ENCODE measurements around the gene NDUFA8. TPM values are rescaled to one million over a fixed set of nuclear protein-coding genes. Genes with fewer than 3 reads are reported as not detected.

Gene NDUFA8
- total RNA-seq, 1 experiment from 2014 or later = 60.7 TPM

DNA sequence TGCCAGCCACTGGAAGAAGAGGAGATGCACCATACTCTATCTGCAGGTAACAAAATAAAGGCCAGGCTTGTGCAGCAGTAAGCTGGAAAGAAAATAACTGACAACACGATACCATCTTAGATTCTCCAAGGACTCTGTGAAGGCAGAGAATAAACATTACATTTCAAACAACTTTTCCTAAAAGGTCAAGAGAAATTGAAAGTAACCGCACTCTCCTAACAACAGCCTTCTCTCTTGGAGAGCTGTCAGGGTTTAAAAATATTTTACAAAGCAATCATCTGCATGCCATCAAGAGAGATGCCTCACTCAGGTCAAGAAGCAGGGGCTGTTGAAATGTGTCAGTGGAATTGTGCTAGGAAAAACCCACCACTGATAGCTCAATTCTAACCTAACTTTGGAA, 53.0 kb downstream of the NDUFA8 start:
- H3K27ac Mint-ChIP-seq = no peak overlapping the region
- TF ChIP-seq, protein P1, sequence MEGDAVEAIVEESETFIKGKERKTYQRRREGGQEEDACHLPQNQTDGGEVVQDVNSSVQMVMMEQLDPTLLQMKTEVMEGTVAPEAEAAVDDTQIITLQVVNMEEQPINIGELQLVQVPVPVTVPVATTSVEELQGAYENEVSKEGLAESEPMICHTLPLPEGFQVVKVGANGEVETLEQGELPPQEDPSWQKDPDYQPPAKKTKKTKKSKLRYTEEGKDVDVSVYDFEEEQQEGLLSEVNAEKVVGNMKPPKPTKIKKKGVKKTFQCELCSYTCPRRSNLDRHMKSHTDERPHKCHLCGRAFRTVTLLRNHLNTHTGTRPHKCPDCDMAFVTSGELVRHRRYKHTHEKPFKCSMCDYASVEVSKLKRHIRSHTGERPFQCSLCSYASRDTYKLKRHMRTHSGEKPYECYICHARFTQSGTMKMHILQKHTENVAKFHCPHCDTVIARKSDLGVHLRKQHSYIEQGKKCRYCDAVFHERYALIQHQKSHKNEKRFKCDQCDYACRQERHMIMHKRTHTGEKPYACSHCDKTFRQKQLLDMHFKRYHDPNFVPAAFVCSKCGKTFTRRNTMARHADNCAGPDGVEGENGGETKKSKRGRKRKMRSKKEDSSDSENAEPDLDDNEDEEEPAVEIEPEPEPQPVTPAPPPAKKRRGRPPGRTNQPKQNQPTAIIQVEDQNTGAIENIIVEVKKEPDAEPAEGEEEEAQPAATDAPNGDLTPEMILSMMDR (conservative IDR thresholded peaks at IDR 0.05) = no peak

More for the DNA sequence above, 53.0 kb downstream of the NDUFA8 start:
- Histone ChIP-seq H2BK5ac (ENCODE audit: insufficient read length, low read length) (no peak overlapping the region), H3K18ac (ENCODE audit: insufficient read length, low read depth, low read length) (no peak overlapping the region), H2BK20ac (ENCODE audit: low read depth, low read length, poor library complexity, severe bottlenecking) (no peak overlapping the region), H4K5ac (ENCODE audit: insufficient read length, low read depth, low read length) (no peak overlapping the region), H3K23ac (ENCODE audit: insufficient read length, low read depth, low read length) (no peak overlapping the region), H2AK5ac (ENCODE audit: insufficient read length, low read length) (no peak overlapping the region), H3K79me1 (ENCODE audit: insufficient read depth, low read depth, low read length, poor library complexity, severe bottlenecking) (no peaks in the 10 kb centered on the region), H3K9ac (ENCODE audit: extremely low read depth, insufficient read length, low read length) (no peak overlapping the region), H3K9me3 (ENCODE audit: control insufficient read depth, low read depth, low read length) (no peaks in the 10 kb centered on the region), H3K4ac (ENCODE audit: low read depth, low read length) (no peak overlapping the region), H3K79me2 (ENCODE audit: insufficient read depth, low read length) (no peaks in the 10 kb centered on the region), H4K91ac (ENCODE audit: insufficient read length, low read depth, low read length) (no peak overlapping the region), H2BK15ac (ENCODE audit: low read depth, low read length) (no peak overlapping the region), H2BK120ac (ENCODE audit: low read depth, low read length, poor library complexity, severe bottlenecking) (no peak overlapping the region), H3K27ac (ENCODE audit: insufficient read length, low read depth, low read length) (no peak overlapping the region), H3K56ac (ENCODE audit: insufficient read length, low read depth, low read length) (no peak overlapping the region), H3K4me2 (ENCODE audit: insufficient read depth, insufficient read length, low read length) (no peak overlapping the region), H3K27me3 (ENCODE audit: insufficient read depth, low read length) (no peaks in the 10 kb centered on the region), H2BK12ac (ENCODE audit: insufficient read length, low read depth, low read length) (no peak overlapping the region), H4K8ac (replicated peaks; ENCODE audit: insufficient read length, low read depth, low read length) (no peak overlapping the region), H3K23me2 (ENCODE audit: insufficient read length, low read depth, low read length, poor library complexity, severe bottlenecking) (no peaks in the 10 kb centered on the region), H3K14ac (ENCODE audit: insufficient read depth, low read length) (no peak overlapping the region), H3K4me1 (ENCODE audit: insufficient read depth, low read length) (no peaks in the 10 kb centered on the region), H4K20me1 (ENCODE audit: control insufficient read depth, insufficient read depth, insufficient read length) (no peaks in the 10 kb centered on the region), H3T11ph (ENCODE audit: low read length) (no peak overlapping the region), H2AFZ (ENCODE audit: low read length) (no peak overlapping the region)
- no peak overlapping the region for H3K4me3 Mint-ChIP-seq
- H3K9me3 Mint-ChIP-seq = peaks cover 7% of the 10 kb centered on the region in 2 experiments; a peak in 3 of 5 replicates
- peaks cover 5 to 23% of the 10 kb centered on the region in 2 experiments; a peak in 2 of 4 replicates for H3K4me1 Mint-ChIP-seq
- DNase-seq = no peak
- peaks cover 0 to 4% (median 0%) of the 10 kb centered on the region in 3 experiments; a peak in 1 of 7 replicates for H3K36me3 Mint-ChIP-seq (ENCODE audit: insufficient read depth in 1 of 3, low read depth in 3 of 3)
- no CpG with 5 or more reads among the region's 2 CpGs for WGBS (ENCODE audit: extremely low coverage, insufficient read length, low lambda C conversion rate)
- H3K27me3 Mint-ChIP-seq (ENCODE audit: low read depth) = peaks cover 2% of the 10 kb centered on the region

Measured in H9 (cell line).